ENCODE results near the gene ATP2A3.

DNA sequence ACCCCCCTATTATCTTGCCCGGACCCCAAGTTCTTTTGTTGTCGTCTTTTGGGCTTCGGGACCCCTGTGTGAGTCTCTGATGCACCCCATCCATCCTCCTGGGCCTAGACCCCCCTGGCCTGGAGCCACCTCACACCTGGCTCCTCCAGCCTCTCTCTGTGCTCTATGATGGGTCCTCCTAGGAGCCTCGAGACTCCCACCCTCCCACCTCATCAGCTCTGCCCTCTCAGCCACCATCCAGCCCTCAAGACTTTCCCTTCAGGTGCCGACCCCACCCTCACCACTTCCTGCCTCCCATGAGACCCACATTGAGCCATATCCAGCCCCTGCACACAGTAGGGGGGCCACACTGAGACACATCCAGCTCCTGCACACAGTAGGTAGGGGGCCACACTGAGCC, 8.7 kb upstream of the ATP2A3 start:
- TF ChIP-seq CTCF (IDR thresholded peaks at IDR 0.05 in 8 of 11, conservative IDR thresholded peaks at IDR 0.05 in 3 of 11) (no peak), POLR2A (IDR thresholded peaks at IDR 0.05) (no peak), POLR2AphosphoS5 (IDR thresholded peaks at IDR 0.05) (no peak)
